Anterior cingulate cortex (tissue), 58 donors: ENCODE measurements around the gene FNDC3B.
A peak's percentile ranks its signal among the peaks of the same experiment; 100 is the strongest.
"Not testable (repeated sequence)": the region's sequence is repeated elsewhere in the genome, so short reads cannot be mapped to it uniquely, and the experiment has no call there.

Experiments
- DNase-seq, 58 donors: peaks; one replicate each; lab custom pipeline; 2025; lab: John Stamatoyannopoulos, UW

The FNDC3B gene

GRCh38 chr3:172030181-172030580, 9.2 kb upstream of the FNDC3B start:
- no peak for DNase-seq

GRCh38 chr3:172031996-172032395, 7.4 kb upstream of the FNDC3B start:
- DNase-seq = no peak

DNA sequence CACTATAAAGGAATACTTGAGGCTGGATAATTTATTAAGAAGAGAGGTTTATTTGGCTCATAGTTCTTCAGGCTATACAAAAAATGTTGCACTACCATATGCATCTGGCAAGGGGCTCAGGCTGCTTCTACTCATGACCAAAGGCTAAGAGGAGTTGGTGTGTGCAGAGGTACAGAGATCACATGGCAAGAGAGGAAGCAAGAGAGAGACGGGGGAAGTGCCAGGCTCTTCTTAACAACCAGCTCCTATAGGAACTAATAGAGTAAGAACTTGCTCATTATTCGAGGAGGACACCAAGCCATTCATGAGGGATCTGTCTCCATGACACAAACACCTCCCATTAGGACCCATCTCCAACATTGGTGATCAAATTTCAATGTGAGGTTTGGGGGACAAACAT, 6.0 kb upstream of the FNDC3B start:
- no peak for DNase-seq

- no peak for DNase-seq
Measured at GRCh38 chr3:172034786-172035685, 4.3 kb upstream of the FNDC3B start.

GRCh38 chr3:172036541-172037215, 2.7 kb upstream of the FNDC3B start:
- no peak for DNase-seq

GRCh38 chr3:172038798-172039435, 461 bp upstream of the FNDC3B start:
- no peak for DNase-seq

DNA sequence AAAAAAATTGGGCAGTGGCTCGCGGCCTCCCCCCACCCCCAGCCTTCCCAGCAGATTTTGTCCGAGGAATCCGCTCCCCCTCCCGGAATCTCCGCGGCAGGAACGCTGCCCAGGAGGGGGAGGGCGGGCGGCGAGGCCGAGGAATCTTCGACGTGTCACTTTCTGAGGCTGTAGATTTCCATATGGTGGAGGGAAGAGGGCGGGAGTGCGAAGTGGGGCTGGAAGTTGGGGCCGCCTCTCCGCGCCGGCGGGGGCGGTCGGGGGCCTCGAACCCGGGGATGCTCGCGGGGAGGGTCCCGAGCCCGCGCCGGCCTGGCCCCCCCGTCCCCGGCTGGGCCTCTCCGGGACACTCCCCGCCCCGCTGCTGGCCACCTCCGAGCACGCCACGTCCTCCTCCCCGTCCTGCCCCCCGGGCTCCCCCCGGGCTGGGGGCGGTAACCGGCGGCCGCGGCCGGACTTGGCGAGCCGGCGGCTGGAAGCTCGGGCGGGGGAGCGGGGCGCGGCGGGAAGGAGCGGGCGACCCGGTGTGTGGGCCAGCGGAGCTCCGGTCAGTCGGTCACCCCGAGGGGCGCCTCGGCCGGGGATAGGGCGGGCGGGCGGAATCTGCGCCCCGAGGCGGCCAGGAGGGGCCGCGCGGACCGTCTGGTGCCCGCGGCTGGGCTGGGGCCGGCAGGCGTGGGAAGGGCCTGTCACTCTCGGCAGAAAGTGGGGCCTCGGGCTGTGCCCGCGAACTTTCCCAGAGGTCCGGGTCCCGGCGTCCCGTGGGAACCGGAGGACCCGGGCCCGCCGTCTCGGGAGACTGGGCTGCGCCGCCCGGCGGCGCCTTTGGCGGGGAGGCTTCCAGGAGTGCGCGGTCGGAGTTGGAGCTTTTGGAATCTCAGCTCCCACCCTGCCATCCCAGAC, 951 bp downstream of the FNDC3B start:
- peak in 46 of 58 donors; percentile 18 to 70 (median 42) for DNase-seq

GRCh38 chr3:172040981-172041963, 1.9 kb downstream of the FNDC3B start:
- peak in 1 of 58 donors; percentile 1 for DNase-seq

- no peak for DNase-seq
Measured at GRCh38 chr3:172042136-172042662, 2.8 kb downstream of the FNDC3B start.

DNA sequence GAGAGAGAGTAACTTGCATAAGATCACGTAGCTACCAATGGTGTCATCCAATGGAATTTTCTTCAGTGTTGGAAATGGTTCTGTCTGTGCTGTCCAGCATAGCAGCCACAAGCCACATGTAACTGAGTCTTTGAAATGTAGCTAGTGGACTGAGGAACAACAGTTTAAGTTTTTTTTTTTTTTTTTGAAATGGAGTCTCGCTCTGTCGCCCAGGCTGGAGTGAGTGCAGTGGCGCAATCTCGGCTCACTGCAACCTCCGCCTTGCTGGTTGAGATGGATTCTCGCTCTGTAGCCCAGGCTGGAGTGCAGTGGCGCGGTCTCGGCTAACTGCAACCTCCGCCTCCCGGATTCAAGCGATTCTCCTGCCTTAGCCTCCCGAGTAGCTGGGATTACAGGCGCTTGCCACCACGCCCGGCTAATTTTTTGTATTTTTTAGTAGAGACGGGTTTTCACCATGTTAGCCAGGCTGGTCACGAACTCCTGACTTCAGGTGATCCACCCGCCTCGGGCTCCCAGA, 3.3 kb downstream of the FNDC3B start:
- not testable (repeated sequence) for DNase-seq

- no peak for DNase-seq
Measured at GRCh38 chr3:172043233-172043632, 3.9 kb downstream of the FNDC3B start.

DNA sequence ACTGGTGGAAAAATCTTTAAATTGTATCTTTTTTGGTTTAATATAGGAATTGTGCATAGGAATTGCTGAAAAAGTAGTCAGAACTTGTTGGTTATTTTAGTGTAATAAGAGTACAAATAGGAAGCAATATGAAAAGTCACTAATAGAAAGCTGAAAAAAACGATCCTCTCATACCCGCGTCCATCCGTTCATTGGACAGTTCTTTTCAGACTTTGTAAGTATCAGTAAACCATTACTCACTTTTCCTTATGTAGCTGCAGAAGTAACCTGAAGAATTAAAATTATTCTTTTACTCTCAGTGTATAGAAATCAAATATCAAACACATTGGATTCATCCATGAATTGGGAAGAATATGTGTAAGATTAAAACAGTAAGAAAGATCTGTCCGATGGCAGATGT, 4.4 kb downstream of the FNDC3B start:
- DNase-seq = no peak

- DNase-seq = no peak
Measured at GRCh38 chr3:172044833-172045585, 5.6 kb downstream of the FNDC3B start.

- DNase-seq = no peak
Measured at GRCh38 chr3:172046268-172046915, 7.0 kb downstream of the FNDC3B start.

DNA sequence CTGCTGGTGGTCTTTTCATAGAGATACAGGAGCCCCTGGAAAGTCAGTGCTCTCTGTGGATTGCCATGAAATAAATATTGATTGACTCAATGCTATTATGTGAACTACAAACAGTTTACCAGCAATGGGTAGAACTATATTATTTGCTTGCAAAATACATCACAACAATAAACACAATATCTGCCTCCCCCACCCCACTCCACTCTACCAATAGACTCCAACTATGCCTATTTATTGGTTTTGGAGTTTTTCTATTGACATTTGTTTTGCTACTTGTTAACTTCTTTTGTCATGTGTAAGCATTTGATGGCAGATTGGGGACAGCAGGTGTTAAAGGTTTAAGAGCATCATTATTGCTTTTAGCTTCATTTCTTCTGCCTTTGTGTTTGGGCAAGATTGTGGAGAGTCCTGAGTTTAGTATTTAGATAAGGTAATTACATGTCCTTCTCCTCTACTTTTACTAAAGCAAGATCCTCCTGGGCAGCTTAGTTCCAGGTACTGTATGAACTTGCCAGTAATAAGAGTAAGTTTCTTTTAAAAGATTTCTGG, 8.3 kb downstream of the FNDC3B start:
- DNase-seq = no peak

DNA sequence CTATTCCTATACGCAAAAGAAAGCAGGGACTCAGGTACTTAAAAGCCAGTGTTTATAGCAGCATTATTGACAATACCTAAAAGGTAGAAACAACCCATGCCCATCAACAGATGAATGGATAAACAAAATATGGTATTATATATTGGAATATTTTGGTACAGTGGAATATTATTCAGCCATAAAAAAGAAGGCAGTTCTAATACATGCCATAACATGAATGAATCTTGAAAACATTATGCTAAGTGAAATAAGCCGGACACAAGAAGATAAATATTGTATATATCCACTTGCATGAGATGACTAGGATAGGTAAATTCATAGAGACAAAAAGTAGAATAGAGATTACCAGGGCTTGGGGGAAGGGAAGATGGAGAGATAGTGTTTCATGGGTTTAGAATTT, 9.2 kb downstream of the FNDC3B start:
- no peak for DNase-seq
